ENCODE measurements around the gene PC. TPM values are rescaled to one million over a fixed set of nuclear protein-coding genes. Genes with fewer than 3 reads are reported as not detected.

PC gene
- total and polyA plus RNA-seq, 2 experiments from 2014 or later = 18.3 to 21.7 TPM

GRCh38 chr11:66938582-66939135, 19.5 kb downstream of the PC start:
- Histone ChIP-seq H3K4me1 (ENCODE audit: insufficient read depth) (no peaks in the 10 kb centered on the region), H3K27ac (ENCODE audit: low read depth) (no peak overlapping the region), H3F3A (replicated peaks; ENCODE audit: low read depth) (no peaks in the 10 kb centered on the region), H3K27me3 (ENCODE audit: insufficient read depth) (no peaks in the 10 kb centered on the region), H3K4me3 (no peak overlapping the region), H3K36me3 (ENCODE audit: insufficient read depth) (no peaks in the 10 kb centered on the region), H3K79me2 (replicated peaks; ENCODE audit: insufficient read depth) (no peaks in the 10 kb centered on the region), H3K9me2 (ENCODE audit: insufficient read depth) (no peaks in the 10 kb centered on the region), H4K20me1 (replicated peaks; ENCODE audit: insufficient read depth) (no peaks in the 10 kb centered on the region), H2AFZ (no peak overlapping the region), H3K4me2 (no peak overlapping the region)
- H3K27ac Mint-ChIP-seq = no peak overlapping the region
- no peaks in the 10 kb centered on the region for H3K9me3 Mint-ChIP-seq
- peaks cover 4% of the 10 kb centered on the region; the same call in 1 of the 3 replicates for H3K36me3 Mint-ChIP-seq (ENCODE audit: low read depth)
- TF ChIP-seq, protein P1, sequence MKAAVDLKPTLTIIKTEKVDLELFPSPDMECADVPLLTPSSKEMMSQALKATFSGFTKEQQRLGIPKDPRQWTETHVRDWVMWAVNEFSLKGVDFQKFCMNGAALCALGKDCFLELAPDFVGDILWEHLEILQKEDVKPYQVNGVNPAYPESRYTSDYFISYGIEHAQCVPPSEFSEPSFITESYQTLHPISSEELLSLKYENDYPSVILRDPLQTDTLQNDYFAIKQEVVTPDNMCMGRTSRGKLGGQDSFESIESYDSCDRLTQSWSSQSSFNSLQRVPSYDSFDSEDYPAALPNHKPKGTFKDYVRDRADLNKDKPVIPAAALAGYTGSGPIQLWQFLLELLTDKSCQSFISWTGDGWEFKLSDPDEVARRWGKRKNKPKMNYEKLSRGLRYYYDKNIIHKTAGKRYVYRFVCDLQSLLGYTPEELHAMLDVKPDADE (IDR thresholded peaks at IDR 0.05) = no peak
- TF ChIP-seq ZNF114 (CRISPR knock-in tag; IDR thresholded peaks at IDR 0.05) (no peak), CREB1 (CRISPR knock-in tag; IDR thresholded peaks at IDR 0.05; ENCODE audit: low read depth) (no peak), JUNB (IDR thresholded peaks at IDR 0.05; ENCODE audit: unreplicated experiment) (no peak), ZNF331 (CRISPR knock-in tag; IDR thresholded peaks at IDR 0.05; ENCODE audit: low read depth) (no peak), EZH2 (IDR thresholded peaks at IDR 0.05; ENCODE audit: low read depth, unreplicated experiment) (no peak), POLR2AphosphoS5 (IDR thresholded peaks at IDR 0.05; ENCODE audit: low read depth) (no peak)
- TF ChIP-seq, protein P2, sequence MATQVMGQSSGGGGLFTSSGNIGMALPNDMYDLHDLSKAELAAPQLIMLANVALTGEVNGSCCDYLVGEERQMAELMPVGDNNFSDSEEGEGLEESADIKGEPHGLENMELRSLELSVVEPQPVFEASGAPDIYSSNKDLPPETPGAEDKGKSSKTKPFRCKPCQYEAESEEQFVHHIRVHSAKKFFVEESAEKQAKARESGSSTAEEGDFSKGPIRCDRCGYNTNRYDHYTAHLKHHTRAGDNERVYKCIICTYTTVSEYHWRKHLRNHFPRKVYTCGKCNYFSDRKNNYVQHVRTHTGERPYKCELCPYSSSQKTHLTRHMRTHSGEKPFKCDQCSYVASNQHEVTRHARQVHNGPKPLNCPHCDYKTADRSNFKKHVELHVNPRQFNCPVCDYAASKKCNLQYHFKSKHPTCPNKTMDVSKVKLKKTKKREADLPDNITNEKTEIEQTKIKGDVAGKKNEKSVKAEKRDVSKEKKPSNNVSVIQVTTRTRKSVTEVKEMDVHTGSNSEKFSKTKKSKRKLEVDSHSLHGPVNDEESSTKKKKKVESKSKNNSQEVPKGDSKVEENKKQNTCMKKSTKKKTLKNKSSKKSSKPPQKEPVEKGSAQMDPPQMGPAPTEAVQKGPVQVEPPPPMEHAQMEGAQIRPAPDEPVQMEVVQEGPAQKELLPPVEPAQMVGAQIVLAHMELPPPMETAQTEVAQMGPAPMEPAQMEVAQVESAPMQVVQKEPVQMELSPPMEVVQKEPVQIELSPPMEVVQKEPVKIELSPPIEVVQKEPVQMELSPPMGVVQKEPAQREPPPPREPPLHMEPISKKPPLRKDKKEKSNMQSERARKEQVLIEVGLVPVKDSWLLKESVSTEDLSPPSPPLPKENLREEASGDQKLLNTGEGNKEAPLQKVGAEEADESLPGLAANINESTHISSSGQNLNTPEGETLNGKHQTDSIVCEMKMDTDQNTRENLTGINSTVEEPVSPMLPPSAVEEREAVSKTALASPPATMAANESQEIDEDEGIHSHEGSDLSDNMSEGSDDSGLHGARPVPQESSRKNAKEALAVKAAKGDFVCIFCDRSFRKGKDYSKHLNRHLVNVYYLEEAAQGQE (IDR thresholded peaks at IDR 0.05; ENCODE audit: unreplicated experiment) = no peak
- ATAC-seq (no peak), DNase-seq (ENCODE audit: low spot score) (no peak)
- no peak overlapping the region for H3K4me3 Mint-ChIP-seq
- peaks cover 3% of the 10 kb centered on the region; the same call in 2 of the 3 replicates for H3K4me1 Mint-ChIP-seq
- H3K27me3 Mint-ChIP-seq (ENCODE audit: insufficient read depth, low read depth, poor library complexity) = peaks cover 4% of the 10 kb centered on the region

- no peak overlapping the region for H3K27ac ChIP-seq (ENCODE audit: low read depth)
- H2AFZ ChIP-seq = no peak overlapping the region
- H3K79me2 ChIP-seq (replicated peaks; ENCODE audit: insufficient read depth) = no peaks in the 10 kb centered on the region
- no peaks in the 10 kb centered on the region for H3K4me1 ChIP-seq (ENCODE audit: insufficient read depth)
- ATAC-seq (no peak), DNase-seq (ENCODE audit: low spot score) (no peak)
- no peak overlapping the region for H3K4me2 ChIP-seq
- H3K36me3 ChIP-seq (ENCODE audit: insufficient read depth) = no peaks in the 10 kb centered on the region
- no peaks in the 10 kb centered on the region for H3K9me3 Mint-ChIP-seq
- no peaks in the 10 kb centered on the region for H4K20me1 ChIP-seq (replicated peaks; ENCODE audit: insufficient read depth)
- peaks cover under 1% of the 10 kb centered on the region for H3K27me3 Mint-ChIP-seq (ENCODE audit: insufficient read depth, low read depth, poor library complexity)
- H3K4me3 Mint-ChIP-seq = no peak overlapping the region
- H3K27me3 ChIP-seq (ENCODE audit: insufficient read depth) = no peaks in the 10 kb centered on the region
- no peaks in the 10 kb centered on the region for H3K9me2 ChIP-seq (ENCODE audit: insufficient read depth)
- no peak overlapping the region for H3K4me3 ChIP-seq
- peaks cover 6% of the 10 kb centered on the region; the same call in 2 of the 3 replicates for H3K4me1 Mint-ChIP-seq
- peaks cover under 1% of the 10 kb centered on the region; the same call in 1 of the 3 replicates for H3K36me3 Mint-ChIP-seq (ENCODE audit: low read depth)
- TF ChIP-seq POLR2AphosphoS5 (IDR thresholded peaks at IDR 0.05; ENCODE audit: low read depth) = no peak
- no peak overlapping the region for H3K27ac Mint-ChIP-seq
- H3F3A ChIP-seq (replicated peaks; ENCODE audit: low read depth) = no peaks in the 10 kb centered on the region
Observed at GRCh38 chr11:66937193-66937733, 20.9 kb downstream of the PC start.
